Measurements from ENCODE around the gene NFKBIB. TPM values are rescaled to one million over a fixed set of nuclear protein-coding genes. Genes with fewer than 3 reads are reported as not detected.
"Not testable (repeated sequence)": the region's sequence is repeated elsewhere in the genome, so short reads cannot be mapped to it uniquely, and the experiment has no call there.

The NFKBIB gene
- total RNA-seq, 1 donor from 2014 or later = 22.0 TPM

GRCh38 chr19:38869836-38870607 is 29.7 kb upstream of the NFKBIB start:
- DNase-seq (ENCODE audit: low spot score) = peak; percentile 93
- intact Hi-C loops (cut with DNase I) = no loop called here

- intact Hi-C loops (cut with DNase I) = no loop called here
Measured at GRCh38 chr19:38870612-38871011, 29.2 kb upstream of the NFKBIB start.

DNA sequence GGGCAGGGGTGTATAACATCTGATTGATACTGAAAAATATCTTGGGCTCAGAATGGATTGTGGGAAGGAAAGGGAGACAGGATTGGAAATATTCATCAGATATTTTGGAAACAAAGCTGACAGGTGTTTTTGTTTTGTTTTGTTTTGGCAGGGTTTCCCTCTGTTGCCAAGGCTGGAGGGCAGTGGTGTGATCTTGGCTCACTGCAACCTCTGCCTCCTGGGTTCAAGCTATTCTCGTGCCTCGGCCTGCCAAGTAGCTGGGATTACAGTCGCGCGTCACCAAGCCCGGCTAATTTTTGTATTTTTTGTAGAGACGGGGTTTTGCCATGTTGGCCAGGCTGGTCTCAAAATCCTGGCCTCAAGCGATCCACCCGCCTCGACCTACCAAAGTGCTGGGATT is 26.4 kb upstream of the NFKBIB start:
- DNase-seq (ENCODE audit: low spot score); intact Hi-C loops (cut with DNase I): not testable (repeated sequence)

More at GRCh38 chr19:38870612-38871011, 29.2 kb upstream of the NFKBIB start:
- DNase-seq (ENCODE audit: low spot score) = no peak

DNA sequence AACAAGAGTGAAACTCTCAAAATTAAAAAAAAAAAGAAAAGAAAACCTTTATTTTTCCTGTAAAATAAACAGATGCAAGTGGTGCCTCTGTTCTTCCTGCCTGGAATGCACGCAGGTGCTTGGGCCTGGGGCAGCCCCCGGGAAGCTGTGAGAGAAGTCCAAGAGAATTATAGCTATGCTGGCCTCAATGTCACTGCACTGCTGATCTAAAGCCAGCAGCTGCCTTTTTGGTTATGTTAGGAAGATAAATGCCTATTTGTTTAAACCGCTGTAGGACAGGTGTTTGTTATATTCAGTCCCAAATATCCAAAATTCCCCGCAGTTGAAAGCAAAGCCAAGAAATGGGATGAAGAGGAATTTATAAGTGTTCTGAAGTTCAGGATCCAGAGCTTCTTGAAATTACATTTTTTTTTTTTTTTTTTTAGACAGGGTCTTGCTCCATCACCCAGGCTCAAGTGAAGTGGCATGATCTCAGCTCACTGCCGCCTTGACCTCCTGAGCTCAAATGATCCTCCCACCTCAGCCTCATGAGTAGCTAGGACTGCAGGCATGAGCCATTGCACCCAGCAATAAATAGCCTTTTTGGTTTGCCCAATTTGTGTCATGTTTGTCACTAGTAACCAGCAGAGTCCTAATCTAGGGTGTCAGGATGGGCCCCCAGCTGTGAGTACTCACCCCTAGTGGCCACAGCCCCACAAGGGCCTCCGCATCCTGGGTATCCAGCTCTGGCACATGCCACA is 23.9 kb upstream of the NFKBIB start:
- DNase-seq (ENCODE audit: low spot score) = no peak
- intact Hi-C loops (cut with DNase I) = no loop called here

DNA sequence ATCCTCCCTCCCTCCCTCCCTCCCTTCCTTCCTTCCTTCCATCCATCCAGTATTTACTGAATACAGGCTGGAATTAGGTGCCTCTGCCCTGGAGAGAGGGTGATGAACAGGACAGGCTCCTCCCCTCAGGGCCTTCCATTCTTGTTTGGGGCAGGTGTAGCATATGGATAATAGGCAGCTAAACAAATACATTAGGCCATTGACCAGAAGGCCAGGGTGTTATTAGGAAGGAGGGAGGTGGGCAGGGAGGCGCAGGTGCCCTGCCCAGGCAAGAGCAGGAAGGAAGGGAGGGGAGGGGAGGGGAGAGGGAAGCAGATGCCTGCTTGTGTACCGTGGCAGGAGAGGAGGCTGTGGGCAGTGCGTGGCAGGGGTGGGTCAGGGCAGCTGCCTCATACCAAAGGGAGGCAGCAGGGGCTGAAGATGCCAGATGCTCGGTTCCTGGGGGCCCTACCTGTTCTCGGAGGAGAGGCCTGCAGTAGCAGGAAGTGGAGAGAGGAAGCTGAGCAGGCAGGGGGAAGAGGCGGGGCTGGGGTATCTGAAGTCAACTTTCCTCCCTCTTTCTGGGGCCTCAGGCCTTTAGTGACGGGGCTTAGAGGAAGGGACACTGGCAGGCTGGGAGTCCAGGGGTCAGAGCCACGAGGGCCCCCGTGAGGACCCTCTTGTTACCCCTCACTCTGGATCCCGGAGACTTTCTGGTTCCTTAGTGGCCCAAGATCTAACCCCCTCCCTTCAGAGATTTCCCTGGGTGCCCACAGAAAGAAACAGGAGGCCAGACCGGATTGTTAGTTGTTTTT is 21.8 kb upstream of the NFKBIB start, which contains the start of gene RINL:
Gene RINL (minus strand): TSS at position 495 of the 794 bp plus-strand sequence. CDS start 1,533 bp downstream, outside the sequence.
- DNase-seq (ENCODE audit: low spot score) = peak; percentile 84
- intact Hi-C loops (cut with DNase I) = no loop called here

GRCh38 chr19:38878575-38879399 is 21.0 kb upstream of the NFKBIB start:
- intact Hi-C loops (cut with DNase I) = no loop called here

DNA sequence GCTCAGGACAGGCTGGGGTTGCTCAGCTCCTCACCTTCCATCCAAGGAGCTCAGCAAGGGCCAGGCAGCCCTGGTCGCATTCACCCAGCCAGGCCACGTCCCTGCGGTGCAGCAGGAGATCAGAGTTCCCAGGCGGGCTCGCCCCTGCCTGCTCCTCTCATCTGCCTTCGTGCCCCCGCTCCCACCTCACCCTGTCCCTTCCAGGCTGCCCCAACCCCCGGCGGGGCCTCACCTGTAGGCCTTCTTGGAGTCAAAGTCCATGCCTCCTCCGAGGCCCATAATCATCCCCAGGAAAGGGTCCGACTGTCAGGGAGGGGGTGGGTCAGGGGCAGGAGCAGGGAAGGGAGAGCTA is 20.4 kb upstream of the NFKBIB start:
- no peak for DNase-seq (ENCODE audit: low spot score)
- intact Hi-C loops (cut with DNase I) = no loop called here

More at GRCh38 chr19:38878575-38879399, 21.0 kb upstream of the NFKBIB start:
- no peak for DNase-seq (ENCODE audit: low spot score)

DNA sequence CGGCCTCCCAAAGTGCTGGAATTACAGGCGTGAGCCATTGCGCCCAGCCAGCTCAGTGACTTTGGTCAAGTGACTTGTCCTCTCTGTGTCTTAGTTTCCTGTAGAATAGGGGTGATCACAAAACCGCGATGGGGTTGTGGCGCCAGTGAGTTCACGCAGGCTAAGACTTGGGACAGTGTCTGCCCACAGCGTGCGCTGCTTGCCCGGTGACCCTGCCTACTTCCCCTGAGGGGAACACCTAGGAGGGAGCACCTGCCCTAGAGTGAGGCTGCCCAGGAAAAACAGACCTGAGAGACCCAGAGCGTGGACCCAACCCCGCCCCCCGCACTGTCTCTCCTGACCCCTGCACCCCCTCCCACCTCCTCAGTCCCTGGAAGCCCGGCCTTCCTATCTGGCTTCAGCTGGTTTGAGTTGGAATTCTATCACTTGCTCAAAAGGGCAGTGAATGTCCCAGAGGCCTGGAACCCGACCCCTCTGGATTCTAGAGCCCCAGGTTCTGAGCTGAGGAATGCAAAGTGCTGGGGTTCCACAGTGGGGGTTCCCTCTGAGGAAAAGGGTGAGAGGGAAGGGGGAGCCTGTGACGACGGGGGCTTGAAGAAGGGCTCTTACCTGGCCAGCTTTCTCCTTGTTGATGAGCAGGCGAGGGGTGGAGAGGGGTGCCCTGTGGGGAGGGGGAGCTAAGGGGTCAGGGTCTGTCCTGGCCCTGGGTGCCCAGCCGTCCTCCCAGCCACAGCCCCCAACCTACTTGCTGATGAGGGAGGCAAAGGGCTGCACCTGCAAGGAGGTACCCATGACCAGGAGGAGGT is 19.5 kb upstream of the NFKBIB start:
- DNase-seq (ENCODE audit: low spot score) = no peak
- intact Hi-C loops (cut with DNase I) = no loop called here

DNA sequence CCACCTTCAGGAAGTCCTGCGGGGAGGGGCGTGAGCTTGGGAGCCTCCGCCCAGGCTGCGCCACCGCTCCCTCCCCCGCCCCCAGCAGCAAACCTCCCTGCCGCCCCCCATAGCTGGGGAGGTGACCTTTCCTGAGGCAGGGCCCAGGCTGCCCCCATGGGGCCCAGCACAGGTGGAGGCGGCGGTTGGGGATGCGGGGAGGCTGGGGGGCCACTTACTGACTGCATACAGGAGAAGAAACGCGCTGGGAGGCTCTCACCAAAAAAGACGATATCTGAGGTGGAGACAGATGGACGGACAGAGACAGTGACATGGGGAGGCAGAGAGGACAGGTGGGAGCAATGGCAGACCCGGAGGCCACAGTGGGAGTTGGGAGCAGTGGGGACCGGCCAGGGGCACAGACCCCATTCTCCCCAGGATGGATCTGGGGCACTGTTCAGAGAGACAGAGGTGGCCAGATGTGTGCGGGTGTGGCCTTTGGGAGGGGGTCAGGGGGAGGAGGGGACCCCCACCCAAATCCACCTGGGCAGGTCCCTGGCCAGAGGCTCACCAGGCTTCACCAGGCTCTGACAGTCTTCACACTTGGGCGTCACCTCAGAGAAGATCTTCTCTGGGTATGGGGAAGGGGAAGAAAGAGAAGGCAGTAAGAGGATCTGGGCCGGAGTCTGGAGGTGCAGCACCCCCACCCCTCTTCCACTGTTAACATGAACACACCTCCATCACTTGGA is 18.7 kb upstream of the NFKBIB start:
- intact Hi-C loops (cut with DNase I) = no loop called here
- no peak for DNase-seq (ENCODE audit: low spot score)

DNA sequence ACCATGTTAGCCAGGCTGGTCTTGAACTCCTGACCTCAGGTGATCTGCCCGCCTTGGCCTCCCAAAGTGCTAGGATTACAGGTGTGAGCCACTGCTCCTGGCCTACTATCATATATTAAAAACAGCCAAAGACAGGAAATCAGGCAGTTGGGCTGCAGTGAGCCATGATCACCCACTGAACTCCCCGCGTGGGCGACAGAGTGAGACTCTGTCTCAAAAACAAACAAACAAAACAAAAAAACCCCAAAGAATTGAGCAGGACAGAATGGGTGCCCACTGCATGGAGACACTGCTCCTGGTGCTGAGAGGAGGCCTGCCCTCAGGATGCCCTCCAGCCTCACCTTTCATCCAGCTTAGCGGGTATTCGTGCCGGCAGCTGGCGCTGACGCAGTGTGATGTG is 16.5 kb upstream of the NFKBIB start:
- no peak for DNase-seq (ENCODE audit: low spot score)
- intact Hi-C loops (cut with DNase I) = no loop called here

DNA sequence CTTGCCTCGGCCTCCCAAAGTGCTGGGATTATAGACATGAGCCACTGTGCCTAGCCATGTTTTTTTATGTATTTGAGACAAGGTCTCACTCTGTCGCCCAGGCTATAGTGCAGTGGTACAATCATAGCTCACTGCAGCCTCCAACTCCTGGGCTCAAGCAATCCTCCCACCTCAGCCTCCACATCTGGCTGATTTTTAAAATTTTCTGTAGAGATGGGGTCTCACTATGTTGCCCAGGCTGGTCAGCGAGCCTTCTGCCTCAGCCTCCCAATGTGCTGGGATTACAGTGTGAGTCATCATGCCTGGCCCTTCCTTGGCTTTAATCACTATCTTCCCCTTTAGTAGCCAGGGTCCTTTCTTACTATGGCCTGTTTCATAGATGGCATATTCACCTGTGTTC is 15.1 kb upstream of the NFKBIB start:
- not testable (repeated sequence) for DNase-seq (ENCODE audit: low spot score)

DNA sequence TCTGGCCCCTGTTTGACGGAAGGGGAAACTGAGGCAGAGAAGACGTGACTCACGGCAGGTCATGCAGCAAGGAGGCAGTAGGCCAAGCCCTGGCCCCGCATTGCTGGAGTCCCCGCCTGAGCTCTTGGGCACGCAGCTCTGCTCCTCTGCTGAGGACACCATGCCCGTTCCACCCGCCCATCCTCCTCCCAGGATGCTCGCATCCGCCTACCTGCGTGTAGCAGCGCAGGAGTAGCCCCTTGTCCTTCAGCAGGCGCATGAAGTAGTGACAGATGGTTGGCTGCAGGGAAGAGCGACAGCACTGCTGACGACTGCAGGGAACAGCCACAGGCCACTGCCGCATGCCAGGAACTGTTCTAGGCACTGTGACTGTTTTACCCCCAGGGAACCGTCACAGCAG is 10.9 kb upstream of the NFKBIB start:
- intact Hi-C loops (cut with DNase I) = no loop called here
- no peak for DNase-seq (ENCODE audit: low spot score)

More for the DNA sequence above, 15.1 kb upstream of the NFKBIB start:
- intact Hi-C loops (cut with DNase I) = not testable (repeated sequence)

GRCh38 chr19:38889803-38890202 is 10.0 kb upstream of the NFKBIB start:
- intact Hi-C loops (cut with DNase I) = no loop called here
- DNase-seq (ENCODE audit: low spot score) = no peak

- no peak for DNase-seq (ENCODE audit: low spot score)
- intact Hi-C loops (cut with DNase I) = no loop called here
Measured at GRCh38 chr19:38890686-38891085, 9.1 kb upstream of the NFKBIB start.

- DNase-seq (ENCODE audit: low spot score) = no peak
- intact Hi-C loops (cut with DNase I) = no loop called here
Measured at GRCh38 chr19:38891771-38892170, 8.0 kb upstream of the NFKBIB start.

GRCh38 chr19:38892841-38893240 is 6.9 kb upstream of the NFKBIB start:
- intact Hi-C loops (cut with DNase I) = no loop called here

DNA sequence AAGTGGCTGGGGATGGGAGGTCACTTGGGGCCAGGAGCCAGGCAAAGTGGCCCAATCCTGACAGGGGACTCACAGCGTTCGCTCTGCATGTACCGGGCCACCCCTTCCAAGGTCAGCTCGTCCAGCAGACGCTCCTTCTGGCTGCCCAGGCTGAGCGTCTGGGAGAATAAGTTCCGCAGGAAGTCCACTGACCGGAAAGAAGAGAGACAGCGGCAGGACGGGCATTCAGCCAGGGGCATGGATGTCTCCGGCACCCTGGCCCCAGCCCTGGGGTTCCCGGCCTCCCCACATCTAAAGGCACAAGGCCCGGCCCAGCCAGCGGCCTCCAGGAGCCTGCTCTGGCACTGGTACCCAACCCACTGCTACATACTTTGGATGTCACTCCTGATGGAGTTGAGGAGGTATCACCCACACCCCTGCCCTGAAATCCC is 6.4 kb upstream of the NFKBIB start:
- DNase-seq (ENCODE audit: low spot score) = no peak
- intact Hi-C loops (cut with DNase I) = no loop called here

More at GRCh38 chr19:38892841-38893240, 6.9 kb upstream of the NFKBIB start:
- no peak for DNase-seq (ENCODE audit: low spot score)

GRCh38 chr19:38894968-38895367 is 4.8 kb upstream of the NFKBIB start:
- intact Hi-C loops (cut with DNase I) = loop anchor here (5.0 kb wide), 1 partner anchor 43 kb away; no protein-coding TSS in a partner anchor
- DNase-seq (ENCODE audit: low spot score) = no peak
